H9 (cell line): ENCODE data around the gene GCNA. TPM values are rescaled to one million over a fixed set of nuclear protein-coding genes. Genes with fewer than 3 reads are reported as not detected.

Experiments
- DNase-seq: peaks from one replicate; pipeline ENCODE4 v3.0.0-alpha.2; 2017
- H2AFZ ChIP-seq: one replicate; pipeline ENCODE4 v1.6.1; 2013; ENCODE audit warnings: mild to moderate bottlenecking, low read length, control low read depth, moderate library complexity
- H2AK5ac ChIP-seq: 2 replicates; pipeline ENCODE4 v1.6.1; 2013; ENCODE audit warnings: low read length, control low read depth, mixed read lengths; ENCODE audit not compliant: insufficient read length
- H2BK120ac ChIP-seq: one replicate; pipeline ENCODE4 v1.6.1; 2013; ENCODE audit warnings: low read depth, mild to moderate bottlenecking, low read length, control low read depth, inconsistent platforms; ENCODE audit not compliant: poor library complexity, severe bottlenecking
- H2BK12ac ChIP-seq: 2 replicates; pipeline ENCODE4 v1.6.1; 2013; ENCODE audit warnings: low read length, control low read depth, mixed read lengths, low read depth; ENCODE audit not compliant: insufficient read length
- H2BK15ac ChIP-seq: 2 replicates; pipeline ENCODE4 v1.6.1; 2013; ENCODE audit warnings: low read depth, low read length, control low read depth
- H2BK20ac ChIP-seq: one replicate; pipeline ENCODE4 v1.6.1; 2013; ENCODE audit warnings: low read depth, mild to moderate bottlenecking, low read length, control low read depth, inconsistent platforms; ENCODE audit not compliant: poor library complexity, severe bottlenecking
- H2BK5ac ChIP-seq: 2 replicates; pipeline ENCODE4 v1.6.1; 2013; ENCODE audit warnings: low read length, control low read depth, mixed read lengths; ENCODE audit not compliant: insufficient read length
- H3K14ac ChIP-seq: 2 replicates; pipeline ENCODE4 v1.6.1; 2013; ENCODE audit warnings: low read length, control low read depth; ENCODE audit not compliant: insufficient read depth
- H3K18ac ChIP-seq: 2 replicates; pipeline ENCODE4 v1.6.1; 2013; ENCODE audit warnings: low read depth, mild to moderate bottlenecking, mixed read lengths, low read length, control low read depth; ENCODE audit not compliant: insufficient read length
- H3K23ac ChIP-seq: 2 replicates; pipeline ENCODE4 v1.6.1; 2013; ENCODE audit warnings: low read length, control low read depth, mixed read lengths, low read depth; ENCODE audit not compliant: insufficient read length
- H3K23me2 ChIP-seq: 2 replicates; pipeline ENCODE4 v1.6.1; 2013; ENCODE audit warnings: low read depth, mild to moderate bottlenecking, mixed read lengths, low read length, control low read depth; ENCODE audit not compliant: insufficient read length, poor library complexity, severe bottlenecking
- H3K27ac ChIP-seq: 2 replicates; pipeline ENCODE4 v1.5.1; 2013; ENCODE audit warnings: low read length, control low read depth, mixed read lengths, low read depth; ENCODE audit not compliant: insufficient read length
- H3K27me3 ChIP-seq: 2 replicates; pipeline ENCODE4 v1.6.1; 2013; ENCODE audit warnings: low read length, control low read depth, inconsistent platforms; ENCODE audit not compliant: insufficient read depth
- H3K4ac ChIP-seq: 2 replicates; pipeline ENCODE4 v1.6.1; 2013; ENCODE audit warnings: low read depth, mild to moderate bottlenecking, control low read depth, inconsistent platforms, low read length, moderate library complexity
- H3K4me1 ChIP-seq: 2 replicates; pipeline ENCODE4 v1.6.1; 2013; ENCODE audit warnings: low read length, control low read depth, inconsistent platforms; ENCODE audit not compliant: insufficient read depth
- H3K4me2 ChIP-seq: 2 replicates; pipeline ENCODE4 v1.6.1; 2013; ENCODE audit warnings: low read length, control low read depth, mixed read lengths; ENCODE audit not compliant: insufficient read length, insufficient read depth
- H3K56ac ChIP-seq: 2 replicates; pipeline ENCODE4 v1.6.1; 2013; ENCODE audit warnings: low read depth, mild to moderate bottlenecking, mixed read lengths, low read length, control low read depth; ENCODE audit not compliant: insufficient read length
- H3K79me1 ChIP-seq: 2 replicates; pipeline ENCODE4 v1.6.1; 2013; ENCODE audit warnings: low read depth, mild to moderate bottlenecking, moderate library complexity, low read length, control low read depth, inconsistent platforms; ENCODE audit not compliant: insufficient read depth, poor library complexity, severe bottlenecking
- H3K79me2 ChIP-seq: 2 replicates; pipeline ENCODE4 v1.6.1; 2013; ENCODE audit warnings: low read length, control low read depth, inconsistent platforms; ENCODE audit not compliant: insufficient read depth
- H3K9ac ChIP-seq: 2 replicates; pipeline ENCODE4 v1.6.1; 2013; ENCODE audit warnings: low read length, control low read depth, mixed read lengths; ENCODE audit not compliant: insufficient read length; ENCODE audit errors: extremely low read depth
- H3K9me3 ChIP-seq: one replicate; pipeline ENCODE4 v1.6.1; 2013; ENCODE audit warnings: low read depth, low read length, inconsistent platforms; ENCODE audit not compliant: control insufficient read depth
- H3T11ph ChIP-seq: one replicate; pipeline ENCODE4 v1.6.1; 2013; ENCODE audit warnings: mild to moderate bottlenecking, low read length, control low read depth, inconsistent platforms
- H4K20me1 ChIP-seq: one replicate; pipeline ENCODE4 v1.6.1; 2013; ENCODE audit not compliant: control insufficient read depth, insufficient read length, insufficient read depth
- H4K5ac ChIP-seq: 2 replicates; pipeline ENCODE4 v1.6.1; 2013; ENCODE audit warnings: low read depth, mild to moderate bottlenecking, mixed read lengths, low read length, control low read depth; ENCODE audit not compliant: insufficient read length
- H4K8ac ChIP-seq: replicated peaks from 2 replicates; pipeline ENCODE4 v1.6.1; 2013; ENCODE audit warnings: low read length, control low read depth, mixed read lengths, low read depth; ENCODE audit not compliant: insufficient read length
- H4K91ac ChIP-seq: 2 replicates; pipeline ENCODE4 v1.6.1; 2013; ENCODE audit warnings: low read depth, mild to moderate bottlenecking, moderate library complexity, mixed read lengths, low read length, control low read depth; ENCODE audit not compliant: insufficient read length
- H3K27ac Mint-ChIP-seq, 3 experiments: 2 replicates in 2 of 3; 3 replicates in 1 of 3; pipeline ENCODE4 v1.8.0; 2020 to 2021; ENCODE audit warnings: mixed read lengths in 3 of 3, mild to moderate bottlenecking in 1 of 3, moderate library complexity in 1 of 3
- H3K27me3 Mint-ChIP-seq: 2 replicates; pipeline ENCODE4 v1.8.0; 2021; ENCODE audit warnings: low read depth, mild to moderate bottlenecking, moderate library complexity, mixed read lengths
- H3K36me3 Mint-ChIP-seq, 3 experiments: 2 replicates in 2 of 3; 3 replicates in 1 of 3; pipeline ENCODE4 v1.8.0; 2020 to 2021; ENCODE audit warnings: low read depth in 3 of 3, mixed read lengths in 3 of 3; ENCODE audit not compliant: insufficient read depth in 1 of 3
- H3K4me1 Mint-ChIP-seq, 2 experiments: 2 replicates each; pipeline ENCODE4 v1.8.0; 2020; ENCODE audit warnings: mixed read lengths in 2 of 2
- H3K4me3 Mint-ChIP-seq, 2 experiments: 2 replicates in 1 of 2; 3 replicates in 1 of 2; pipeline ENCODE4 v1.8.0; 2020 to 2021; ENCODE audit warnings: mild to moderate bottlenecking in 2 of 2, mixed read lengths in 2 of 2, moderate library complexity in 1 of 2
- H3K9me3 Mint-ChIP-seq, 2 experiments: 2 replicates in 1 of 2; 3 replicates in 1 of 2; pipeline ENCODE4 v1.8.0; 2020; ENCODE audit warnings: mild to moderate bottlenecking in 2 of 2, mixed read lengths in 2 of 2, moderate library complexity in 1 of 2
- CTCF ChIP-seq: fragments of 200-600 bp; sonication (generic); conservative IDR thresholded peaks from 3 replicates; pipeline ENCODE4 v1.8.0; 2021; ENCODE audit warnings: antibody characterized with exemption, mild to moderate bottlenecking
- WGBS: extraction: QIAGEN DNeasy Blood & Tissue Kit; methylation state at CpG from one replicate; pipeline ENCODE4 v1.1.7; 2013; ENCODE audit warnings: missing lambda C conversion rate, low lambda C conversion rate, mixed read lengths; ENCODE audit not compliant: insufficient read length; ENCODE audit errors: extremely low coverage; 5-methylcytosine and 5-hydroxymethylcytosine counted together
- total RNA-seq: library from RNA; stranded (reverse); gene quantifications from 2 replicates; pipeline ENCODE4 v1.2.1, GENCODE V29; 2021

The GCNA gene
- total RNA-seq, 1 experiment from 2014 or later, result 0.96 TPM

GRCh38 chrX:71632923-71633657, 54.9 kb downstream of the GCNA start:
- no peak overlapping the region for H4K5ac ChIP-seq
- H4K20me1 ChIP-seq, result no peaks in the 10 kb centered on the region
- no peak overlapping the region for H3K14ac ChIP-seq
- no peaks in the 10 kb centered on the region for H3K4me1 Mint-ChIP-seq
- no peak overlapping the region for H3K9ac ChIP-seq
- no peak overlapping the region for H2BK20ac ChIP-seq
- H3K9me3 ChIP-seq, result peaks cover 50% of the 10 kb centered on the region
- no peak overlapping the region for H2BK120ac ChIP-seq
- no peaks in the 10 kb centered on the region for H3K79me1 ChIP-seq
- no peak overlapping the region for H2BK12ac ChIP-seq
- no peak for DNase-seq
- no peaks in the 10 kb centered on the region for H3K4me1 ChIP-seq
- H2AFZ ChIP-seq, result no peak overlapping the region
- H3K9me3 Mint-ChIP-seq, result peaks cover 61 to 69% of the 10 kb centered on the region in 2 experiments
- no peak overlapping the region for H4K8ac ChIP-seq
- H3K36me3 Mint-ChIP-seq, result peaks cover 0 to 2% (median 0%) of the 10 kb centered on the region in 3 experiments; a peak in 1 of 7 replicates
- H3T11ph ChIP-seq, result no peak overlapping the region
- H3K27ac ChIP-seq, result no peak overlapping the region
- no CpG with 5 or more reads among the region's 10 CpGs for WGBS
- H3K4me2 ChIP-seq, result no peak overlapping the region
- no peak overlapping the region for H3K23ac ChIP-seq
- H3K23me2 ChIP-seq, result no peaks in the 10 kb centered on the region
- no peaks in the 10 kb centered on the region for H3K27me3 ChIP-seq
- H3K18ac ChIP-seq, result no peak overlapping the region
- no peaks in the 10 kb centered on the region for H3K79me2 ChIP-seq
- no peak overlapping the region for H3K4me3 Mint-ChIP-seq
- H2BK15ac ChIP-seq, result no peak overlapping the region
- H3K27me3 Mint-ChIP-seq, result no peaks in the 10 kb centered on the region
- no peak overlapping the region for H3K4ac ChIP-seq
- H3K56ac ChIP-seq, result no peak overlapping the region
- no peak overlapping the region for H3K27ac Mint-ChIP-seq
- H4K91ac ChIP-seq, result no peak overlapping the region
- no peak overlapping the region for H2BK5ac ChIP-seq
- TF ChIP-seq CTCF, result no peak
- no peak overlapping the region for H2AK5ac ChIP-seq
